GM21515 (cell line): ENCODE measurements around the gene CENPB.
A peak's percentile ranks its signal among the peaks of the same experiment; 100 is the strongest.
"Not testable (repeated sequence)": the region's sequence is repeated elsewhere in the genome, so short reads cannot be mapped to it uniquely, and the experiment has no call there.

ENCODE experiments used
- ATAC-seq: cut with Tn5 transposase; IDR thresholded peaks from one replicate; pipeline ENCODE4 v1.9.1; 2021; ENCODE audit not compliant: unreplicated experiment

Gene CENPB

DNA sequence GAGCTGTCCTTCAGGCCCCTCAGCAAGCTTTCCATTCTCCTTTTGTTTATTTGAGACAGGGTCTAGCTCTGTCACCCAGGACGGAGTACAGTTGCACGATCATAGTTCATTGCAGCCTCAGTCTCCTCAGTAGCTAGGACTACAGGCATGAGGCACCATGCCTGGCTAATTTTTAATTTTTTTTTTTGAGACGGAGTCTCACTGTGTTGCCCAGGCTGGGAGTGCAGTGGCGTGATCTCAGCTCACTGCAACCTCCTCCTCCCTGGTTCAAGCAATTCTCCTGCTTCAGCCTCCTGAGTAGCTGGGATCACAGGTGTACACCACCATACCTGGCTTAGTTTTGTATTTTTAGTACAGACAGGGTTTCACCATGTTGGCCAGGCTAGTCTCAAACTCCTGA lies 2.7 kb upstream of the CENPB start:
- ATAC-seq: not testable (repeated sequence)

- ATAC-seq: no peak
Observed at GRCh38 chr20:3788685-3789155, 2.2 kb upstream of the CENPB start.

DNA sequence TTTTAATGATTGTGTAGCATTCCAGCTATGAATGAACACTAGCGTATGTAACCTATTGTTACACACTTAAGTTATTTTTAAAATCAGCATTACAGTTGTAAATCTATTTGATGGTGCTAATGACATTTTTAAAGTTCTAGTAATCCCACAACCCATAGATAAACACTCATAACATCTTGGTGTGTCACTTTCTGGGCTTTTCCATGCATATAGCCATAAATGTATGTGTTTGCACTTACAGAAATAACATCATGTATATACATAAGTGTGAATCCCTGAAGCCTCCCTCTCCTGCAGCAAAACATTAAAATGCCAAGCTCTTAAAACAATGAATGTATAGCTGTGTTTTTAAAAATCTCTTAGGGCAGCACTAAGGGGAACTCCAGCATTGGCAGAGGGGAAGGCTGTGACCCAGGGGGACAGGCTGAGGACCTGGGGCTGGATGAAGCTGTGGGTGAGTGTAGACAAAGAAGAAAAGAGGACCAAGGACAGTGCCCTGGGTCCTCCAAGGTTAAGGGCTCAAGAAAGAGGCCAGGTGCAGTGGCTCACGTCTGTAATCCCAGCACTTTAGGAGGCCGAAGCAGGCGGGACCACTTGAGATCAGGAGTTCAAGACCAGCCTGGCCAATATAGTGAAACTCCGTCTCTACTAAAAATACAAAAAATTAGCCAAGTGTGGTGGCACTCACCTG lies 929 bp upstream of the CENPB start:
- no peak for ATAC-seq

DNA sequence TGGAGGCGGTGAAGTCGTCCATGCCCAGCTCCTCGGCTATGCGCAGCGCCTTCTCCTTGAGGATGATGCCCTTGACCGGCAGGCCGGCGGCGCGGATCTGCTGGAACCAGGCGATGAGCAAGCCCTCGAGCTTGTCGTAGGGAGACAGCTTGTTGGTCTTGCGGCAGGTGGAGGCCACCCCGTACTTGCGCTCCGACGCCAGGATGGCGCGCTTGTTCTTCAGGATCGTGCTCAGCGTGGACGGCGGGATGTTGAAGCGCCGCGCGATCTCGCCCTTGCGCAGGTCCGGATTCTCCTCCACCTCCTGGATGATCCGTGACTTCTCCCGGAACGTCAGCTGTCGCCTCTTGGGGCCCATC lies 435 bp downstream of the CENPB start:
- peak; percentile 18 for ATAC-seq

- no peak for ATAC-seq
Observed at GRCh38 chr20:3785240-3786125, 1.1 kb downstream of the CENPB start.

- no peak for ATAC-seq
Observed at GRCh38 chr20:3784863-3785239, 1.7 kb downstream of the CENPB start.

GRCh38 chr20:3784216-3784853 lies 2.2 kb downstream of the CENPB start:
- ATAC-seq: no peak

- ATAC-seq: no peak
Observed at GRCh38 chr20:3783511-3784195, 2.9 kb downstream of the CENPB start.

- no peak for ATAC-seq
Observed at GRCh38 chr20:3783068-3783489, 3.5 kb downstream of the CENPB start.

DNA sequence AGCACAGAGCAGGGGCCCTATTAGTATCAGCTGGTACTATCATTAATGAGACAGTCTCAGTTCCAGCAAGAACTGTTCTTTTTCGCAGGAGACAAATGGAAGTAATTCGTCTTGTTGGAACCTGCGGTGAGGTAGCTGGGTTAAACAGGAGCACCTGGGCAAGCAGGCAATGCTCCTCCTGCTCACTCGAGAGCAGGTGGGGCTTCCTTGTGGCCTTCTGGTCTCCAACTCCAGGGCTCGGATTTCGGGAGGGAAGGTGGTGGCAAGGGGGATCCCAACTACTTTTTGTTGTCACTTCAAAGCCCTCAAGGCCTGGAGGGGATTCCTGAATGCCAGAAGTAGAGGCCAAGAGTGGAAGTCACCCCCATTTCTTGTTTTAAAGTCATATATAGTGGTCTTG lies 3.9 kb downstream of the CENPB start:
- no peak for ATAC-seq

DNA sequence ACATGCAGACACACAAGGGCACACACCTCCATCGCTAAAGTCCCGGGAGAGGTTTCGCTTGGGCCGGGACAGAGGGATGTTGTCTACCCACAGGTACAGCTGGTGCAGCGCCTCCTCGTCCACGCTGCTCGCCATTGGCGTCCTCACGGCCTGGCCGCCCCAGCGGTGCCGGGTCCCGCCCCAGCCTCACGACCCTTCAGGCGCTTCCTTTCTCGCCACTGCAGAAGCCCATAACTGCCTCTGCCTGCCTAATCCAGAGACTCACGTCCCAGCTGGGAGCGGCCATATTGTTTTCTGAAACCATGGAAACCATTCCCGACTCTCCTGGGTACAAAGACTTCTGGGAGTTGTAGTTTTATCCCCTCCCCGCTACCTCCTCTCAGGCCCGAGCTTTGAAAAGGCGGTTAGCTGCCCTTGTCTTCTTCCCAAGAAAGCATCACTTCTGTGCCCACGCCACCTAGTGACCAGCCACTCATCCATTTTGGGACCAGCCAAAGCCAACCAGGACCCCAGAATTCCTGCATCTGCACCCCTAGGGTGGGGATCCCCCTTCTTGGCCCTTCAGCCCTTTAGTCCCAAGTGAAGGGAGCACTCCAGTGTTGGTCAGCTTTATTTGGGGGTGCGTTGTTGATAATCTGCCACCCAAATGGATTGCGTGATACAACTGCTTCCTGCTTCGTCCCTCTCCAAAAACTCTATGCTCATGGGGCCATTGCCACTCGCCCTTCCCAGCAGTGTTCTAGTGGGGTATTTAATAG lies 5.2 kb downstream of the CENPB start, which contains the start of gene SPEF1:
Gene SPEF1, minus strand, starts transcription at position 296 of the 758 bp plus-strand sequence. Its CDS starts 161 bp downstream, at position 135.
- peak; percentile 53 for ATAC-seq

- ATAC-seq: no peak
Observed at GRCh38 chr20:3778976-3779375, 7.6 kb downstream of the CENPB start.

- ATAC-seq: no peak
Observed at GRCh38 chr20:3777716-3778629, 8.6 kb downstream of the CENPB start.

GRCh38 chr20:3777381-3777715 lies 9.2 kb downstream of the CENPB start:
- no peak for ATAC-seq

DNA sequence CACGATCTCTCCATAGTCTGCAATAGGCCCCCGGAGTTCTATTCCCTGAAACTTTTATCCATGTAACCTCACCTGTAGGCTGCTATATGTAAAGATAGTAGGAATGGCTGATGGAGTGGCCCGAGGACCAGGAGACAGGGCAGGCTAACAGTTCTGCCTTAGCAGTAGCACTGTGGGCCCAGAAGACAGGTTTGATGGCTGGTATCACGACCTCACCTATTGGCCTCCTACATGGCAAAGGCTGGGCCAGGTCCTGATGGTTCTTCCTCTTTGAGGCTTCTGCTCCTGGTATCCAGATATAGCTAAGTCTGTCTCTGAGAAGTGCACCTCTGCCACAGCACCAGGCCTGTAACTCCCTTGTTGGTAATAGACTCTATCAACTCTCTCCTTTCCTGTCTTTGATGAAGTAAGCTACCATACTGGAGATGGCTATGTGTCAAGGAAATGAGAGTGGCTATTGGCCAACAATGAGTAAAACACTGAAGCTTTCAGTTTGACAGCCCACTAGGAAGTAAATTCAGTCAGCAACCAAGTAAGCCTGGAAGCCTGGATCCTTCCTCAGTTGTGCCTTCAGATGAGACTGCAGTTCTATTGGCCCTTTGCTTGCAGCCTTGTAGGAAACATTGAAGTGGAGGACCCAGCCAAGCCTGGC lies 11.0 kb downstream of the CENPB start:
- ATAC-seq: no peak

DNA sequence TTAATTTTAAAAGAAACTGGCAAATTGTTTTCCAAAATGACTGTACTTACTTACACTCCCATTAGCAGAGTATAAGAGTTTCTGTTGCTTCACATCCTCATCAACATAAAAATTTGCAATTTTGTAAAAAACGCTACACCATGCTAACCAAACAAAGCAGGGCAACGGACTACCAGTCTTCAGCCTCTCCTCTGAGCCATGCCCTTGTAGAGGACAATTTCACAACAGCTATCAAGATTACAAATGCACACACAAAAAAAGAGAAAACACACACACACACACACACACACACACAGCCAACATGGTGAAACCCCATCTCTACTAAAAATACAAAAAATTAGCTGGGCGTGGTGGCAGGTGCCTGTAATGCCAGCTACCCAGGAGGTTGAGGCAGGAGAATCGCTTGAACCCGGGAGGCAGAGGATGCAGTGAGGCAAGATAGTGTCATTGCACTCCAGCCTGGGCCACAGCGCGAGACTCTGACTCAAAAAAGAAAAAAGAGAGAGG lies 14.9 kb downstream of the CENPB start:
- no peak for ATAC-seq

GRCh38 chr20:3768342-3769130 lies 18.0 kb downstream of the CENPB start:
- peak; percentile 33 for ATAC-seq
